GM12873 (cell line): ENCODE measurements around the gene WWC1.

Experiments
- TF ChIP-seq, protein P1 (sequence below): IDR thresholded peaks from 2 replicates; pipeline ENCODE4 v1.5.1; 2012; ENCODE audit warnings: low read depth, mild to moderate bottlenecking, moderate library complexity, low read length, control low read depth; ENCODE audit not compliant: insufficient read depth; ENCODE audit errors: missing control alignments

WWC1 gene

DNA sequence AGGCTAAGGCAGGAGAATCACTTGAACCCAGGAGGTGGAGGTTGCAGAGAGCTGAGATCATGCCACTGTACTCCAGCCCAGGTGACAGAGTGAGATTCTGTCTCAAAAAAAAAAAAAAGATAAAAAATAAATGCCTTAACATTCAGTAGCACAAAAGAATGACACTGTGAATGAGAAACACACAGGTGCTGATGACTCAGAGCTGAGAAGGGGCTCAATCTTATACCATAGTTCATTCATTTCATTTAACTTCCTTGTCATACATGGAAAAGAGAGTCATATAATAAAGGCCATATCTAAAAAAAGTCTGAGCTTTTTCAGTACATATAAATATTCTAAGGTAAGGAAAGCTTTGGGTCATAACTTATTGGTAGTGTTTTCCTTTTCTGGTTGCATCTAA lies 40.6 kb downstream of the WWC1 start:
- TF ChIP-seq, protein P1, sequence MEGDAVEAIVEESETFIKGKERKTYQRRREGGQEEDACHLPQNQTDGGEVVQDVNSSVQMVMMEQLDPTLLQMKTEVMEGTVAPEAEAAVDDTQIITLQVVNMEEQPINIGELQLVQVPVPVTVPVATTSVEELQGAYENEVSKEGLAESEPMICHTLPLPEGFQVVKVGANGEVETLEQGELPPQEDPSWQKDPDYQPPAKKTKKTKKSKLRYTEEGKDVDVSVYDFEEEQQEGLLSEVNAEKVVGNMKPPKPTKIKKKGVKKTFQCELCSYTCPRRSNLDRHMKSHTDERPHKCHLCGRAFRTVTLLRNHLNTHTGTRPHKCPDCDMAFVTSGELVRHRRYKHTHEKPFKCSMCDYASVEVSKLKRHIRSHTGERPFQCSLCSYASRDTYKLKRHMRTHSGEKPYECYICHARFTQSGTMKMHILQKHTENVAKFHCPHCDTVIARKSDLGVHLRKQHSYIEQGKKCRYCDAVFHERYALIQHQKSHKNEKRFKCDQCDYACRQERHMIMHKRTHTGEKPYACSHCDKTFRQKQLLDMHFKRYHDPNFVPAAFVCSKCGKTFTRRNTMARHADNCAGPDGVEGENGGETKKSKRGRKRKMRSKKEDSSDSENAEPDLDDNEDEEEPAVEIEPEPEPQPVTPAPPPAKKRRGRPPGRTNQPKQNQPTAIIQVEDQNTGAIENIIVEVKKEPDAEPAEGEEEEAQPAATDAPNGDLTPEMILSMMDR: no peak

DNA sequence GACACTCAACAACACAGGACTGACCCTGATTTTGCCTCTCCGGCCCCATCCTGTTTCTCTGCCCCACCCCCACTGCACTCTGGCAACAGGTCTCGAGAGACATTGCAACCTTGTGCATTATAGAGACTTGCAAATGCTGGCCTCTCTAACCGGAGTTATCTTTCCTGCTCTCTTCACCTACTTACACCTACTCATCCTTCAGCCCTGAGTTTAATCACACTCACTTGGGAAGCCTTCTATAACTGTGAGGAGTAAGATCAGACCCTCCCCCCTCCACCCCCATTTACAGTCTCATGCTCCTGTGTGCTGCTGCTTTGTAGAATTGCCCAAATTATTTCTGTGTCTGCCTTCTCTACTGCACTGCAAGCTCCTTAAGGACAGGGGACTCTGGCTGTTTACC lies 42.8 kb downstream of the WWC1 start:
- TF ChIP-seq, protein P1: no peak

DNA sequence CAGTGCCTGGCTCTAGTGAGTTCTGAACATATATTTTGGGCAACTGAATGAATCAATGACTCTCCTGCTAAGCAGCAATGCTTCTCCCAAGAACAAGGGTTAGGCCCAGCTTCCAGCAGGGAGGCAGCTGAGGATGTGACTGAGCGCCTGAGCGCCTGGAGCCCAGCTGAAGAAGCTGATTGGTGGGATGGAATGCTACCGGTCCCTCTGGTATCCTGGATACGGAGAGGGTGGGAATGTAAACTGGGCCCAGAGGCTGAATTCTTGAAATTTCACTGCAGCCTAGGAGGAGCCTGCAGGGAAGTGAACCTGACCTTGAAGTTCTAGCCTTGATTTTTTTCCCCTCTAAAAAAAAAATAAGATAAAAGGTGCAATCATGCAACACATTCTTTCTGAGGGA lies 43.2 kb downstream of the WWC1 start:
- TF ChIP-seq, protein P1: no peak

DNA sequence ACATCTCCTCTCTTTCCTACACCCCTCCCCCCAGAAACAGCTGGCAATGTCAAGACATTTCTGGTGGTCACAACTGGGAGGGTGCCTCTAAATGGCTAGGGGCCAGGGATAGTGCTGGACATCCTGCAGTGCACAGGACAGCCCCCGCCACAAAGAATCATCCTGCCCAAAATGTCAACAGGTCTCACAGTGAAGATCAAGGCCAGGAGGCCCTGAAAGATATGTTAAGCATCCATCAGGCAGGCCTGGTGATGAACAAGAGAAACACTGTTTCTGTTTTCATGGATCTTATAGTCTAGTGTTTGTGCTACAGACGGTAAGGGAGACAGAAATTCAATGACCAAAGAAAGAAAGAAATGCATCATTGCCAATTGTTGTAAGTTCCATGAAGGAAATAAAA lies 45.9 kb downstream of the WWC1 start:
- TF ChIP-seq, protein P1: no peak

DNA sequence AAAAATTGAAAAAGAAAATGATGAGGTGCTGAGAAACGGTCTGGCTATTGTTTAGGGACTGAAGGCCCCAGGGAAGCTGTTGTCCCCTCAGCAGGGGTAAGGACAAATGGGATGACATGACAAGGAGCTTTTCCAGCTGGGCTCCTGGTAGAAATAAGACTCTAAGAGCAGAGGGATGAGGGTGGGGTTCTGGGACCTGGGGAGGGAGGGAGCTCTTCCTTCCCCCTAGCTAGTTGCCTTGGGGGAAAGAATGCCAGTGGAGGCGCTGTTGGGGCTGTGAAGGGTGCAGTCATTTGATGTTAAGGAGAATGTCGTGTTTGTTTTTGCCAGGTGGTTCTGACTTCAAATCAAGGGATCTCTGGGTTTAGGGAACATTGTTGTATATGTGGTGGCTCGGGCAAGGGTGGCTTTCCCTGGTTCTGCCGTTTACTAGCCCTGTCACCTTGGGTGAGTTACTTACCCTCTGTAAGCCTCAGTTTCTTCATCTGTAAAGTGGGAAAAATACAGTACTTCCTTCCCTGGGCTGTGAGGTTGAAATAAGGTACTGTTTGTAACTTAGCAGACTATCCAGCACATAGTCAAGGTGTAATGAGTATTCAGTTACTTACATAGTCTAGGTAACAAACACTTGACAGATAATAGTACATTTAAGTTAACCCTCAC lies 47.8 kb downstream of the WWC1 start:
- TF ChIP-seq, protein P1: no peak

DNA sequence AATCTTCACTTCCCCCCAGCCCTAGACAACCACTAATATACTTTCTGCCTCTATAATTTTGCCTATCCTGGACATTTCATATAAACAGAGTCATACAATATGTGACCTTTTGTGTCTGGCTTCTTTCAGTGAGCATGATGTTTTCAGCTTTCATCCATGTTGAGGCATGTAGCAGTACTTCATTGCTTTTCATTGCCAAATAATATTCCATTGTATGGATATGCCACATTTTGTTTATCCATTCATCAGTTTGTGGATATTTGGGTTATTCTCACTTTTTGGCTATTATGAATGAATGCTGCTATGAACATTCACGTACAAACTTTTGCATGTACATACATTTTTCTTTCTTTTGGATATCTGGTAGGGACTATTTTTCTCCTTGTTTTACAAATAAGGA lies 49.0 kb downstream of the WWC1 start:
- TF ChIP-seq, protein P1: no peak

DNA sequence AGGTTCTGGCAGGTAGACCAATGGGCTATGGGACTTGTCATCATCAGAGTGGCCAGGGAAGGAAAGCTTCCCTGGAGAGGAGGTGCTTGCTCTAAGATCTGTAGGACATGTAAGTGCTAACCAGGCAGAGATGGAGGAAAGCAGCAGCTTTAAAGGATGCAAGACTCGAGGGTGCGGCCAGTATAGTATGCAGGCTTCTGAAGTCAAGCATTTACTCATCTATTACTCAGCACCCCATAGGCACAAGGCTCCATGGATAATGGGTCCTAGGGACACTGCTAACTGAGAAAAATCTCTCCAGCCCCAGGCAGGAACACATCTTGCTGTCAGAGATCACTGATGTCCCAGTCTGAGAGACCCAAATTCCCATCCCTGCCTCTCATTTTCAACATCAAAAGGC lies 49.7 kb downstream of the WWC1 start:
- TF ChIP-seq, protein P1: no peak
